ENCODE measurements around the gene HOXC6.

HOXC6 gene

DNA sequence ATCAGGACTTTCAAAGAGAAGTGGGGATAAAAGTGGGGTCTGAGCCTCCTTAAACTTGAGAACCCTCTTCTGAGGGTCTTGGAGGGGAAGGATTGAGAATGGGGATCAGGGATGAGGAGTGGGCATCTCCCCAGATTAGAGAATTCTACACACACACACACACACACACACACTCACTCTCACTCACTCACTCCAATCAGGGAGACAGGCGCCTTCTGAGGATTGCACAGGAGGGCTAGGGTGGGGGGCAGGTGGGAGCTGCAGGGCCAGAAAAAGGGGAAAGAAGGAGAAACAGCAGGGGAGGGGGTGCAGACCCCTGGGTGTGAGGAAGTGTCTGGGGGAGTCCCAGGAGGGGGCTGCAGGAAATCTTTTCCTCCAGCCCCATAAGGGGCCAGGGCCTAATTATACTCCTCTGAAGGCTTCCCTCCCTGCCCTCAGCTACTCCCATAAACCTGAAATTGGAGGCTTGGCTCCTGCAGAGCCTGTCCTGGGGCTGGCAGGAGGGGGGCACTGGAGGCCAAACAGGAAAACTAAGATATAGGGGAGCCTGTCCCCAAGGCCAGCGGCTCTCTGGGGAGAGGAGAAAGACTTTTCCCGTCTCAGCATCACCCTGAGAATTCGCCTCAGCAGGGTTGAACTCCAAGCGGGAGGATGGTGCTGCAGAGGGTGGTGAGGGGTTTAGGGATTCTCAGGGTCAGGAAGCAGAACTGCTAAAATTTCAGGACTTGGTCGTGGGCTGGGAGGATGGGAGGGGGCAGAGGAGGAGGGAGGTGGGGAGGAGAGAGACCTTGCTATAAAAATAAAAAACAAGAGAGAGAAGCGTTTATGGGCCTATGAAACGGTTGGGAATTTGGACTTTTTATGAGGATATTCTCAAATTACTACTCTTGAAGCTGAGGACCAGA is 26.7 kb upstream of the HOXC6 start:
- no peak for FAIRE-seq
- DNase-seq (ENCODE audit: low spot score): no peak

DNA sequence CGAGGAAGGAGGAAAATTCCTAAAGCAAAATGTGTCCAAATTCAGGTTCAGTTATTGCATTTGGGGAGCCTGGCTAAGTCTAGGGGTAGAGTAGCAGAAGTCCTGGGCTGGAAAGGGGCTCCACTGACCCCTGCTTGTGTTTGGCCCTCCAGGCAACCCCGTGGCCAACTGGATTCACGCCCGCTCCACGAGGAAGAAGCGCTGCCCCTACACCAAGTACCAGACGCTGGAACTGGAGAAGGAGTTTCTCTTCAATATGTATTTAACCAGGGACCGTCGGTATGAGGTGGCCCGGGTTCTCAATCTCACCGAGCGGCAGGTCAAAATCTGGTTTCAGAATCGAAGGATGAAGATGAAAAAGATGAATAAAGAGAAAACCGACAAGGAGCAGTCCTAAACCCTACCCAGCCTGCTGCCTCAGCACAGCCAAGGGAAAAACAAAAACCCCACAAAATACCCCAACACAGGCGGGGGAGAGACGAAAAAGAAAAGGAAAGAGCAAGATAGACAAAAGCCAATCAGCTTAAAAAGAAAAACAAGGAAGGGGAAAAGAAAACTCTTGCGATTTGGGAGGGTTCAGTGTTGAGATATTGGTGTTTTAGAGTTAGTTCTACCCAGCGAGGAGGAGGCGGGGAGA is 25.8 kb upstream of the HOXC6 start:
- DNase-seq (ENCODE audit: low spot score): no peak
- FAIRE-seq: no peak

DNA sequence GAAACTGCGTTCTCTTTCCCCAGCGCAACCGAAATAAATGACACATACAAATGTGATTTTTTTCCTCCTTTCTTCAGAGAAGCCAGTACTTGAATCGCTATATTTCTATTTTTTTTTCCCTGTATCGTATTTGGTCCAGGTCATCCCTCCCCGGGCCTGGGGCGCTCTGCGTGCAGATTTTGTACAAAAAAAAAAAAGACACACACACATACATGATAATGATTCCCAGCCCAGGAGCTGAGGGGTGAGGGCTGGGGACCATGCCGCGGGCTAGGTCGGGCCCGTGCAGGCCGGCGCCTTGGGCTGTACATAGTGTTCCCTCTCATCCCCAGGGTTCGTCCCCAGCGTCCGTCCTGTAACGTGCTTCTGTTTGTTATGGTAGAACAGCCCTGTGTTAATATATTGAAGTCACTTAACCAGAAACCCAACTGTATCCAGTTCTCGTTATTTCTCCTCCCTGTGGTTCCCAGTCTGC is 25.3 kb upstream of the HOXC6 start:
- FAIRE-seq (no peak), DNase-seq (ENCODE audit: low spot score) (no peak)

DNA sequence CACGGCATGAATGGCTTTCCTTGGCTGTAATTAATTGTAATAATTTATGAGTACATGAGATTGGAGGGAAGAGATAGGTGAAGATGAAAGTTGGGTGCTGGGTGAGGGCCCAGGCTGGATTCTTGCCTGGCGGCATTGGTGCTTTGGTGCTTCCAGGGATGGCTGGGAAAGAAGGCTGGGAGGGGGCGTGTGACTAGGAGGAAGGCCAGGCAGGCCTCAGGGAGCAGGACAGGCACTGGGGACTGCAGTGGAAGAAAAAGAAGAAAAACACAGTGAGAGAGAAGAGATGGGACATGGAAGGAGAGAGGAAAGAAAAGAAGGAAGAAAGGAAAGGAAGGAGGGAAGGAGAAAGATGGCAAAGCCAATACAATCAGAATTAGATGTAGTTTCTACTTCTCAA is 24.6 kb upstream of the HOXC6 start:
- no peak for DNase-seq (ENCODE audit: low spot score)
- FAIRE-seq: no peak

DNA sequence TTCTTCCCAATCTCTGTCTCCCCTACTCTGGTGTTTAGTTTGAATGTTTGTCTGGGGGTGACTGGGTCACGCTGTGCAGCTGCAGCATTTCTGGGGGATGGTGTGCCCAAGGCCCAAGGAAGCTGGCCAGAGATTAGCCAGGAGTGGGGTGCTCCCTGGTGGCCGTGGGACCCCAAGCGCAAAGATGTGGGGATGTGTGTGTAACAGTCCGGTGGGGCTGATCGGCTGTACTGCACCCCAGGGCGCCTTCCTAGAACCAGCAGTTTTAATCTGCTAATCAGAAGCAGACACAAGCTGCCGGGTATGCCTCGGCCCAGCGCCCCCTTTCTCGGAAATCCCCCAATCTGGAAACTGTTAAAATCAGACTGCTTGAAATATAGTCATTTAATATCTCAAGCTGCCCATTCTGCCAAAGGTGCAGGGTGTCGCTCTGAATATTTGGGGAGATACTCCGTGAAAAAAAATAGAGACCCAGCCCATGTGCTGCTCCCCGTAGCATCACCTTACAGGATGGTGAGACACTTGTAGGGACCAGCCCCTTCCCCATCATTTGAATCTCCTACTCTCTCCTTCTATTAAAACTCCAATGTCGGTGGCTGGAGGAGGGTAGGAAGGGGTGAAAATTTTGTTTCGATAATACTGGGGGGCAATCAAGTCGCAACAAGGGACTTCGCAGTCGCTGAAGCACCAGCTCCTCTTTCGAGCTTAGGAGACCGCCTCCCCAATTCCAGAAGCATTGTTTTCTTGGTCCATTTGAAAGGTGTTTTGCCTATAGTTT is 24.0 kb upstream of the HOXC6 start:
- FAIRE-seq: no peak
- DNase-seq (ENCODE audit: low spot score): no peak

DNA sequence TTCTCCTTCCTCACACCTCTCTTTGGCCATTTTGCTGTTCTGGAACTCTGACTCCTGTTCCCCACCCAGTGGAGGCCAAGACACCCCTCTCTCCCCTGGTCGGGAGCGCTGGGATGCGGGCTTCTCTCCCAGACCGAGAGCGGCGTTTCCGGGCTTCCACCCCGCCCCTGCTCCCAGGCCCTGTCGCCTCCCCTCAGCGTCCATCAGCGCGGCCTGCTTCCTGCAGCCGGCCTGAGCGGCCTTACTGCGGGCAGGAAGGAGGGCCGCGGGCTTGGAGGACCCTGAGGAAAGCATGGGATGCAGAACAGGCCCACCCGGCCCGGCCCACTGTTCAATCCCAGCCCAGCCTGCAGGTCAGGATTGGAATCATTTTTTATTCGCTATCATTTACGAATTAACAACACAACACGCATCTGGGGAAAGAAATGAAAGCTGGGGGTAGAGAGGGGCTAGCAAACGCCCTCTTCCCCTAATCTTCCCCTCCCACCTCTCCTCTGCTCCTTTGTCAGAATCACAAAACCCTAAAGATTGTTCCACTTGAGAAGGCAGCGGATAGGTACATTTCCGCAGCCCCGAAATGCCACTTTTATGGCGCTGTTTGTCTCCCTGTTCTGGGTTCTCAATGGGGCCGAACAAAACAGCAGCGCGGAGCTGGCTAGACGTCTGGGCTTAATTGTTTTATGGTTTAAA is 23.3 kb upstream of the HOXC6 start:
- DNase-seq (ENCODE audit: low spot score) (no peak), FAIRE-seq (no peak)

DNA sequence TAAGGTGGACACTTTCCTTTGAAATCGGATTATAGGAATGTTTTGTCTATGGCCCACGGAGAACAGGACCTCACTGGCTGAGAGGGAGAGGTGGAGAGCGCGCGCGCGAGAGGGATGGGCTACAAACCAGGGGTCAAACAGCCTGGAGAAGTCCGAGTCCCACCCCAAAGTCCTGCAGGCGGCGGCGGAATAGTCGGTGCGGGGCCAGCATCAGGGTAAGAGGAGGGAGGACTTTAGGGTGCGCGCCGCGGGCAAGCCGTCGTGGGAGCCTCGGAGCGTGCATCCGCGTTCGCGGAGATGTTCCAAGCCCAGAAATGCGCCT is 22.7 kb upstream of the HOXC6 start:
- no peak for DNase-seq (ENCODE audit: low spot score)
- no peak for FAIRE-seq

DNA sequence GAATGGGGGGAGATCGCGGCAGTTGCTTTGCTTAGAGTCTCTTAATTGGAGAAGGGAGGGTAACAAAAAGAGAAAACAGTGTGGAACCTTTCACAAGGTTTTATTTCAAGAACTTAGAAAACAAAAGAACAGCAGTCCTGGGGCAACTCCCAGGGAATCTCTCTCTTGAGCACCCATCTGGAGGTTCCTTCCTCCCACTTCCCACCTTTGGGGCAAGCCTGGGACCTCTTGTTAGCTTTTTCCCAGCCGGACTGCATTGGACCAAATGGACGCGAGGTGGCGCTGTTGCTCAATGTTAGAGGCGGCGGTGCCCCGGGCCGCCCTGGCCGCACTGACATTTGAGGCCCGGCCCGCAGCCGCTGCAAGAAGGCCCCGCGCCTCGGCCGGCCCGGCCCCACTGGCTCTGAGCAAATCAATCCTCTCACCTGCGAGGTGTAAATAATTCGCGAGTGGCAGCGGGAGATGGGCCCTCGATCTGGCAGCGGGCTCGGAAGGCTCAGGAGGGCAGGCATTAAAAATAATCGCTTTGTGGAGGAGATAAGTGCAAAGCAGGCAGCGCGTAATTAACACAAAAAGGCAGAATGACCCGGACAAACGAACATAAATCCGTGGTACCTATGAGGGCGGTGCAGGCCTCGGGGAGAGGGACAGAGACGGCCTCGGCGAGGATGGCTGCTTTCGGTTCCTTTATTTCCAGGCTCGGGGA is 22.2 kb upstream of the HOXC6 start:
- FAIRE-seq: peak; percentile 37
- peak; percentile 83 for DNase-seq (ENCODE audit: low spot score)

DNA sequence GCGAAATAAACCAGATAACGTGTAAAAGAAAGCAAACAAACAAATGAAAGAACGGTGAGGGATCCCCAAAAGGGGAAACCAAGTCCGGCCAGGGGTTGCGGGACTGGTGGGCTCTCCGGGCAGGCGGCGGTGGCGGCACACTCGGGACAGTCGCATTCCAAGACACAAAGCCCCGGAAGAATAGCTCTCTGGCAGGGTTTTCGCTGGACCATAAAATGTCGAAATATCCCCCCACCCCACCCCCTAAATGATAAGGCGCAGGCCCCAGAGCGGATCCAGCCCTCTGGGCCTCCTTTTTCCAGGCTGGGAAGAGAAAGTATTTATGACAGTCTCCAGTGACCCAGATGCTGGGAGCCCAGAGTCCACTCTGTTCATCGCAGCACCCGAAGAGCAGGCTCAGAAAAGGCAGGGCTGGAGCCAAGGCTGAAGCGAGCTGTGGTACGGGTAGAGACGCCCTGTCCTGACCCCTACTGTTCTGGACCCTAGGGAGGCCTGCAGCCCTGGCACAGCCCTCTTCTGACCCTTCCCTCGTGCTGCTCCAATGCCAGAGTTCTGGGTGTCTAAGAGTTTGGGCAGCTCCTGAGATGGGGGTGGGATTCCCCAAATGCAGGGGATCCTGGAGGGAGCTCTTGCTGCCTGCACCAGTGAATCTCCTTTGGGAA is 21.6 kb upstream of the HOXC6 start:
- DNase-seq (ENCODE audit: low spot score): no peak

DNA sequence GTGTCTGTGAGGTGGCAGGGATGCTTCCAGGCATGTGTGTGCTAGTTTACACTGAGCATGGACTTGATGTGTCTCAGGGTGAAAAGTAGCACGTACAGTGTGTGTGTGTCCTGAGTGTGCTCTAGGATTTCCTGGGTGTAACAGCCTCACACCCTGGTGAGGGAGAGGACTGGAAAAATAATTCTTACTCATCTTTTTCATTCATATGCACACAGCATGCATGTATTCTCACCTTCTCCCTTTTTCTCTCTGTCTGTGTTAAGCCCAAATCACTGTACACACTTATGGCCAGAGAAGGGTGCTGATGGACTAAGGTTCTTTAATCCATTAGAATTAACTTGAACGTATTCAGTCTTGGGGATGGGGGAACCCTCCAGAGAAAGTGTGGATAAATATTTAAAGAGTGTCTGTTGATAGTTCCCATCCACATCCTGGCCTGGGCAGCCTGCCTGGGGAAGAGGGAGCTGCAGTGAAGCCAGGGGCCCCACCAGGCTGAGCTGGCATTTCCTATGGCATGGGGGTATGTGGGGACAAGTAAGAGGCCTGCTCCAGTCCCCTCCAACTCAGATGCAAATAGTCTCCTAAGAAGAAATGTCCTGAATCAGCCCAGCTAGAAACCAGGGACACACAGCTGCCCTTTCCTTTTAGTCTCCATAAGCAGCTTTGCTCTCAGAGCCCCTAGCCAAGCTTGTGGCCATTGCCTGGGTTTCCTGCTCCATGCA is 20.5 kb upstream of the HOXC6 start:
- DNase-seq (ENCODE audit: low spot score): no peak
- no peak for FAIRE-seq

More for the DNA sequence above, 21.6 kb upstream of the HOXC6 start:
- no peak for FAIRE-seq

DNA sequence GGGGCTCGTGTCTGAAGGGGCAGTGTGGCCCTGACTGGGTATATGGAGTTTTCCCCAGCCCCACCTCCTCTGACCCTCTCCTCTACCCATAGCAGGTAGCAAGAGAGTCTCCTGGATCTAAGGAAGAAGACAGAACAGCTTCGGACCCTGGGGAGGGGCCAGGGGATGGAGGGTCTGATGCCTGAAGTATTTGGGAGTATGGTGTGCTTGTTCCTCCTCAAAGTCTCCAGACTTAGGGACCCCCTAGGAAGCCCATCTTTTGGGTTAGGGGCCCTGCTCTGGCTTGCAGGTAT is 20.0 kb upstream of the HOXC6 start:
- DNase-seq (ENCODE audit: low spot score) (no peak), FAIRE-seq (no peak)

DNA sequence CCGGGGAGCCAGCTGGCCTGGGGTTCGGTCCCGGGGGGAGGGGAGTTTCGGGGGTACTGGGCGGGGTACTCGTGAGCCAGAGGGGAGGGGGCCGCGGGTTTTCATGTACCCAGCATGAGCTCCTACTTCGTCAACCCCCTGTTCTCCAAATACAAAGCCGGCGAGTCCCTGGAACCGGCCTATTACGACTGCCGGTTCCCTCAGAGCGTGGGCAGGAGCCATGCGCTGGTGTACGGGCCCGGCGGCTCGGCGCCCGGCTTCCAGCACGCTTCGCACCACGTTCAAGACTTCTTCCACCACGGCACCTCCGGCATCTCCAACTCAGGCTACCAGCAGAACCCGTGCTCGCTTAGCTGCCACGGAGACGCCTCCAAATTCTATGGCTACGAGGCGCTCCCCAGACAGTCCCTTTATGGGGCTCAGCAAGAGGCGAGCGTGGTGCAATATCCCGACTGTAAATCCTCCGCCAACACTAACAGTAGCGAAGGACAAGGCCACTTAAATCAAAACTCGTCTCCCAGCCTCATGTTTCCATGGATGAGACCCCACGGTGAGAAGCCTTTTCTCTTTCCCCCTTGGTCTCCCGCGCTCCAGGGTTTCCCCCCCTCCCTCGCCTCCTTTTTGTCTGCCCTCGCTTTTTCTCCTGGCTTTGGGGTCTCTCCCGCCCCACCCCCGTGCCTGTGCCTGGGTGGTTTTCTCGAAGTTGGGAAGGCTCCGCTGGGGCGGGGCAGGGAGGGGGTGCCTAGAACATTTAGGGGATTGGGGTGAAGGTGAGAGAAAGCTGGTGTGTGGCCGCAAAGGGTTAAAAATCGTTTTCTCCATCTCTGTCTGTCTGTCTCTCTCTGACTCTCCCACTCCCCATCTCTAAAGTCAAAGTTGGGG is 18.8 kb upstream of the HOXC6 start:
- DNase-seq (ENCODE audit: low spot score) (peak; percentile 42), FAIRE-seq (no peak)

DNA sequence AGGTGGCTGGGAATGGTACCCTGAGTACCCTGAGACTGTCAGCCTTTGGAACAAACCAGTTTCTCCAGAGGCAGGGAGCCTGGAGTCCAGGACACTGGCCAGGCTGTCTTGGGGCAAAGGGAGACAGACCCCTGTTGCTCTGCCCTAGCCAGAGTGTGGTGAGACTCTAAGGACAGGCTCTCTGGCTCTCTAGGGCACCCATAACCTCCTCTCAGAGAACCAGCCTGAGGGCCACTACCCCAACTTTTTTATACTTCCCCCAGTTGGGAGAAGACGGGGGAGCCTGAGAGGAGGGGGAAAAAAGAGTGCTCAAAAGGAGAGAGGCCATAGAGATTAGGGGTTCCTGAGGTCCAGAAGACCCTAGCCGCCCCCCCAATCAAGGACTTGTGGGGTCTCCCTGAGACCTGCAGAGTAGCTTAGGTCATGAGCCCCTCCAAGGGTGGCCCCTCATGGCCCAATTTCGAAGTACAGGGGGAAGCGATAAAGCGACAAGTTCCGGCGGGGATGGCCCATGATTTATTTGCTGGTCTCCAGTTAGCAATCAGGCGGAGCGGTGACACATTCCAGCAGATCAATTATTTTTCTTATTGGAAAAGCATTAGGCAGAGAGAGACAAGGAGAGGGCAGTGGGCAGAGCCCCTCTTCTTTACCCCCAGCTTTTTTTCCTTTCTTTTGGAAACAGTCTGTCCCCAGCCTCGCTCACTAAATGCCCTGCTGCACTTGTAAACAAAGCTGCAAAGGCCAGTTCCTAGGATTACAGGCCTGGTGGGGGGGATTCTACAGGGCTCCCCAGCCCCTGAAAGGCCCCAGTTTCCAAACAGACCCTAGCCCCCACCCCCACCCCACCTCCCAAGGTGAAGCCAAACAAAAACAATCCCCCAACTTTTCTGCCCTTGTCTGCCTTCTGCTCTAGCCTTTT is 17.9 kb upstream of the HOXC6 start:
- FAIRE-seq: no peak
- DNase-seq (ENCODE audit: low spot score): no peak

DNA sequence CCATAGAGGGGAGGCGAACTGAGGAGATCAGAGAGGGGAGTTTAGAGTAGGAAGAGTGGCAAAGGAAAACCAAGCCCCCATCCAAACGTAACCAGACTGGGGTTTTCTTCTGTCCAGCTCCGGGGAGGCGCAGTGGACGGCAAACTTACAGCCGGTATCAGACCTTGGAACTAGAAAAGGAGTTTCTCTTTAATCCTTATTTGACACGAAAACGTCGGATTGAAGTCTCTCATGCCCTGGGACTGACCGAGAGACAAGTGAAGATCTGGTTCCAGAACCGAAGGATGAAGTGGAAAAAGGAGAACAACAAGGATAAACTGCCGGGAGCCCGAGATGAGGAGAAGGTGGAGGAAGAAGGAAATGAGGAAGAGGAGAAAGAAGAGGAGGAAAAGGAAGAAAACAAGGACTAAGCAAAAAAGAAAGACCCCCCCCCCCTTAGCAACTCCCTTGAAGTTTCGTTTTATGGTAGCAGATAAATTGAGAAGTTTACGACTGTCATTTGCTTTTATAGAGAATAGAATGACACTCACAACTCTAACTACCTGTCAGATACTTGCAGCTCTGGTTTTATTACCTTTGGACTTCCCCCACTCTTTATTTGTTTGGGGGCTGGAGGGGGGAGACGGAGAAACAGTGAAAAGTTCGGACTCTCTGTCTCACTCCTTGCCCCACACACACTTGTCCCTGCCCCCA is 17.1 kb upstream of the HOXC6 start:
- no peak for FAIRE-seq
- no peak for DNase-seq (ENCODE audit: low spot score)

DNA sequence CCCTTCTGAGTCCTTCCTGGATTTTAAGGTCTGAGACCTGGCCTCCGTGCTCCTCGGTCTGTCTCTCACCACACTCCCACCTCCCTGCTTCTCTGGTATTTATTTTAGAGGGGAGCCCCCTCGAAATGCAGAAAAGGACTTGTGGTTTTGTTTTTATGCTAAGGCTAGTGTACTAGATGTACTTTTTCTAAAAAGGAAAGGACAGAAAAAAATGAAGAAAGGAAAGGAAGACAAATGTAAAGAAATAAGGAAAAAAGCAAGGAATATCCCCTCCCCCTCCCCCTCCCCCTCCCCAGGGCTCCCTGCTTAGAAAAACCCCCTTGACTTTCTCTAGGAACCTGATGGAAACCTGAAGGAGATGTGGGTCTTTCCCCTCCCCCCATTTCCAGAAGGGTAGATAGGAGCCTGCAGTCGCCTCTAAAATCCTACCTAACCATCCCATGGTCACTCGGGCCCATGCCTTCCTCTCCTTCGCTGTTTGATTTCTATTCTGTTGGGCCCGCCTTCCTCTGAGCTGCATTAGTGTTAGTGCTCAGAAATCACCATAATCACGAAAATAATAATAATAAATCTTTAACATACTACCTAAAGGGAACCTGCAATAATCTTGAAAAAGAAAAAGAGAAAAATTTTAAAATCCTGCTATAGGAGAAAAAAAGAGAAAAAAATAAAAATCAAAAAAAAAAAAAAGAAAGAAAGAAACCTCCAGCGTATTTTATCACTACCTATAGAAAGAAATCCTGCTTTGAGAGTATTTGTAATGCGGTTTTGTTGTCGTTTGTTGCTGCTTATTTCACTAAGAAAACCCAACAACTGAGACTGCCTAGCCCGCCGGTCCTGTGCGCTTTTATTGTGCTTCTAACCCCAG is 16.3 kb upstream of the HOXC6 start:
- FAIRE-seq (no peak), DNase-seq (ENCODE audit: low spot score) (no peak)

All from urothelium cell line (cell line).